HCEC 1CT (cell line): ENCODE measurements around the gene FAM117B.
"Not testable (repeated sequence)": the region's sequence is repeated elsewhere in the genome, so short reads cannot be mapped to it uniquely, and the experiment has no call there.

Source experiments
- DNase-seq: peaks from one replicate; pipeline ENCODE4 v3.0.0-alpha.2; 2017

FAM117B gene

GRCh38 chr2:202763916-202764315 is 129.1 kb downstream of the FAM117B start:
- no peak for DNase-seq

- DNase-seq: no peak
These were observed 130.2 kb downstream of the FAM117B start for GRCh38 chr2:202764991-202765390.

- DNase-seq: no peak
These were observed 130.7 kb downstream of the FAM117B start for GRCh38 chr2:202765436-202765835.

GRCh38 chr2:202768273-202768672 is 133.5 kb downstream of the FAM117B start:
- DNase-seq: no peak

GRCh38 chr2:202769201-202769600 is 134.4 kb downstream of the FAM117B start:
- no peak for DNase-seq

GRCh38 chr2:202771336-202771735 is 136.6 kb downstream of the FAM117B start:
- DNase-seq: no peak

- DNase-seq: no peak
These were observed 137.1 kb downstream of the FAM117B start for GRCh38 chr2:202771741-202772460.

- DNase-seq: no peak
These were observed 138.7 kb downstream of the FAM117B start for GRCh38 chr2:202773301-202773973.

- DNase-seq: no peak
These were observed 139.3 kb downstream of the FAM117B start for GRCh38 chr2:202774104-202774503.

GRCh38 chr2:202778217-202778616 is 143.4 kb downstream of the FAM117B start:
- DNase-seq: no peak

- peak; percentile 85 for DNase-seq
These were observed 145.8 kb downstream of the FAM117B start for GRCh38 chr2:202780514-202781021.

- no peak for DNase-seq
These were observed 148.3 kb downstream of the FAM117B start for GRCh38 chr2:202782940-202783558.

- no peak for DNase-seq
These were observed 152.1 kb downstream of the FAM117B start for GRCh38 chr2:202786842-202787241.

GRCh38 chr2:202790676-202791075 is 155.9 kb downstream of the FAM117B start:
- no peak for DNase-seq

- DNase-seq: no peak
These were observed 163.2 kb downstream of the FAM117B start for GRCh38 chr2:202797944-202798343.

- not testable (repeated sequence) for DNase-seq
These were observed 171.1 kb downstream of the FAM117B start for GRCh38 chr2:202805911-202806310.

GRCh38 chr2:202807431-202808138 is 172.8 kb downstream of the FAM117B start:
- DNase-seq: peak; percentile 65

- DNase-seq: no peak
These were observed 174.0 kb downstream of the FAM117B start for GRCh38 chr2:202808754-202809153.

GRCh38 chr2:202813387-202813786 is 178.6 kb downstream of the FAM117B start:
- DNase-seq: no peak

- no peak for DNase-seq
These were observed 179.5 kb downstream of the FAM117B start for GRCh38 chr2:202814226-202814625.

GRCh38 chr2:202815548-202816360 is 181.0 kb downstream of the FAM117B start:
- no peak for DNase-seq

- no peak for DNase-seq
These were observed 183.0 kb downstream of the FAM117B start for GRCh38 chr2:202817771-202818170.
